Measurements from ENCODE around the gene ACOXL.

ACOXL gene

GRCh38 chr2:110828330-110828729 lies 96.0 kb downstream of the ACOXL start:
- DNase-seq (ENCODE audit: low read depth in 2 of 2), result no peak

- no peak for DNase-seq (ENCODE audit: low read depth in 2 of 2)
These were observed 97.2 kb downstream of the ACOXL start for GRCh38 chr2:110829413-110830146.

GRCh38 chr2:110832740-110833139 lies 100.4 kb downstream of the ACOXL start:
- no peak for DNase-seq (ENCODE audit: low read depth in 2 of 2)

GRCh38 chr2:110834134-110834827 lies 101.9 kb downstream of the ACOXL start:
- DNase-seq (ENCODE audit: low read depth in 2 of 2), result no peak

- no peak for DNase-seq (ENCODE audit: low read depth in 2 of 2)
These were observed 104.3 kb downstream of the ACOXL start for GRCh38 chr2:110836671-110837070.

GRCh38 chr2:110837446-110838409 lies 105.4 kb downstream of the ACOXL start:
- no peak for DNase-seq (ENCODE audit: low read depth in 2 of 2)

GRCh38 chr2:110838657-110839384 lies 106.4 kb downstream of the ACOXL start:
- DNase-seq (ENCODE audit: low read depth in 2 of 2), result no peak

- DNase-seq (ENCODE audit: low read depth in 2 of 2), result no peak
These were observed 108.1 kb downstream of the ACOXL start for GRCh38 chr2:110840508-110840907.

GRCh38 chr2:110842048-110842447 lies 109.7 kb downstream of the ACOXL start:
- no peak for DNase-seq (ENCODE audit: low read depth in 2 of 2)

GRCh38 chr2:110843496-110843895 lies 111.1 kb downstream of the ACOXL start:
- DNase-seq (ENCODE audit: low read depth in 2 of 2), result no peak

GRCh38 chr2:110843959-110844510 lies 111.7 kb downstream of the ACOXL start:
- no peak for DNase-seq (ENCODE audit: low read depth in 2 of 2)

GRCh38 chr2:110847651-110848050 lies 115.3 kb downstream of the ACOXL start:
- DNase-seq (ENCODE audit: low read depth in 2 of 2), result no peak

GRCh38 chr2:110848071-110848470 lies 115.7 kb downstream of the ACOXL start:
- no peak for DNase-seq (ENCODE audit: low read depth in 2 of 2)

GRCh38 chr2:110848519-110849030 lies 116.2 kb downstream of the ACOXL start:
- no peak for DNase-seq (ENCODE audit: low read depth in 2 of 2)

GRCh38 chr2:110851531-110851930 lies 119.2 kb downstream of the ACOXL start:
- no peak for DNase-seq (ENCODE audit: low read depth in 2 of 2)

GRCh38 chr2:110852051-110852450 lies 119.7 kb downstream of the ACOXL start:
- DNase-seq (ENCODE audit: low read depth in 2 of 2), result no peak

GRCh38 chr2:110852541-110853263 lies 120.3 kb downstream of the ACOXL start:
- DNase-seq (ENCODE audit: low read depth in 2 of 2), result peak; percentile 31 to 50

GRCh38 chr2:110853516-110853915 lies 121.1 kb downstream of the ACOXL start:
- DNase-seq (ENCODE audit: low read depth in 2 of 2), result peak; percentile 41 to 43

- no peak for DNase-seq (ENCODE audit: low read depth in 2 of 2)
These were observed 121.6 kb downstream of the ACOXL start for GRCh38 chr2:110853948-110854347.

- DNase-seq (ENCODE audit: low read depth in 2 of 2), result no peak
These were observed 122.1 kb downstream of the ACOXL start for GRCh38 chr2:110854355-110855081.

Measured in stimulated activated CD8-positive, alpha-beta memory T cell treated with anti-CD3 and anti-CD28 coated beads, Interleukin-7, amount 100 ng/mL, for 4 hours (primary cell).